GM19351 (cell line): ENCODE data around the gene PRR20C.
"Not testable (repeated sequence)": the region's sequence is repeated elsewhere in the genome, so short reads cannot be mapped to it uniquely, and the experiment has no call there.

Source experiments
- ATAC-seq: cut with Tn5 transposase; IDR thresholded peaks from one replicate; pipeline ENCODE4 v1.9.1; 2021; ENCODE audit warnings: mild to moderate bottlenecking, moderate library complexity; ENCODE audit not compliant: unreplicated experiment

PRR20C gene

DNA sequence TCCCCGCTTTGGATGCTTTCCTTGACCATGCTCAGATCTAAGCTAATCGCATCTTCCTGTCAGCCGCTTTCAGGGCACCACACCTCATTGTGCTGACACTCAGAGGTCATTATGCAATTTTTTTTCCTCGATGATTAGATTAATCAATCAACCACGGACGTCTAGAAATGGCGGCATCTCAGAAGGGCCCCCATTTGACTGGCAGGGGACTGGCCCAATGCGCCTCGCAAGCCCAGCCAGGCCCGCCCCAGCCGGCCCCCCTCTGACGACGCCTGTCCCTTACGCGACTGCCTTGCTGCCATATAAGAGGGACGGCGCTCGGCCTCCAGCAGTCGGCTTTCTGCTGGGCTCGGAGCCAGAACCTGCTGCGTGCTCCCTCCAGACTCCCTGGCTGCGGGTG is at the start of gene PRR20C:
PRR20C (plus strand) TSS at position 301 of the 400 bp plus-strand sequence. CDS start 387 bp downstream, outside the sequence.
- not testable (repeated sequence) for ATAC-seq

GRCh38 chr13:57114945-57115344 is 38.9 kb upstream of the PRR20C start:
- no peak for ATAC-seq

- ATAC-seq = no peak
Measured at GRCh38 chr13:57123681-57124080, 30.2 kb upstream of the PRR20C start.

DNA sequence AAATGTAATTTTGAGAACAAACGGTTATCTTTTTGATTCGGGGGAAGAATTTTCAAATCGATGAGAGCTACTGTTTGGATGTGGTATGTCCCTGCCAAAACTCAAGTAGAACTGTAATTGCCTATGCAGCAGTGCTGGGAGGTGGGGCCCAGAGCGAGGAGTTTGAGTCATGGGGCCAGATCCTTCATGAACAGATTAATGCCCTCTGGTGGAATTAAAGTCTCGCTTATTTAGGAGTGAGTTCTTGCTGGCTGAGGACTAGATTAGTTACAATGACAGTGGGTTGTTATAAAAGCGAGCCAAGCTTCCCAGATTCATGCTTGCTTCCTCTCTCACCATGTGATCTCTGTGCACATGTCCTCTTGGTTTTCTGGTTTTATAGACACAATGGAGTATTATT is 25.0 kb upstream of the PRR20C start:
- ATAC-seq = no peak

- ATAC-seq = no peak
Measured at GRCh38 chr13:57136093-57136492, 17.8 kb upstream of the PRR20C start.

- ATAC-seq = no peak
Measured at GRCh38 chr13:57137585-57137984, 16.3 kb upstream of the PRR20C start.

- no peak for ATAC-seq
Measured at GRCh38 chr13:57138988-57139387, 14.9 kb upstream of the PRR20C start.

DNA sequence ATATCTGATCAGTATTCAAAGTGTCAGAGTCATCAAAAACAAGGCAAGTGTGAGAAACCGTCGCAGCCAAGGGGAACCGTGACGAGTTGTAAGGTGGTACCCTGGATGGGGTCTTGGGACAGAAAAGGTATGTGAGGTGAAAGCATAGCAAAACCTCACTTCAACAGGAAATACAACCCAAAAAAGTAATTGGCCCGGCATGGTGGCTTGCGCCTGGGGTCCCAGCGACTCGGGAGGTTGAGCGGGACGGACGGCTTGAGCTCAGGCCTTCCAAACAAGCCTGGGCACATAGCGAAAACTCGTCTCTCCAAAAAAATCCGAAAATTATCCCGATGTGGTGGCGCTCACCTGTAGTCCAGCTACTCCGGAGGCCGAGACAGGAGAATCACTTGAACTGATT is 14.1 kb upstream of the PRR20C start:
- ATAC-seq = not testable (repeated sequence)

DNA sequence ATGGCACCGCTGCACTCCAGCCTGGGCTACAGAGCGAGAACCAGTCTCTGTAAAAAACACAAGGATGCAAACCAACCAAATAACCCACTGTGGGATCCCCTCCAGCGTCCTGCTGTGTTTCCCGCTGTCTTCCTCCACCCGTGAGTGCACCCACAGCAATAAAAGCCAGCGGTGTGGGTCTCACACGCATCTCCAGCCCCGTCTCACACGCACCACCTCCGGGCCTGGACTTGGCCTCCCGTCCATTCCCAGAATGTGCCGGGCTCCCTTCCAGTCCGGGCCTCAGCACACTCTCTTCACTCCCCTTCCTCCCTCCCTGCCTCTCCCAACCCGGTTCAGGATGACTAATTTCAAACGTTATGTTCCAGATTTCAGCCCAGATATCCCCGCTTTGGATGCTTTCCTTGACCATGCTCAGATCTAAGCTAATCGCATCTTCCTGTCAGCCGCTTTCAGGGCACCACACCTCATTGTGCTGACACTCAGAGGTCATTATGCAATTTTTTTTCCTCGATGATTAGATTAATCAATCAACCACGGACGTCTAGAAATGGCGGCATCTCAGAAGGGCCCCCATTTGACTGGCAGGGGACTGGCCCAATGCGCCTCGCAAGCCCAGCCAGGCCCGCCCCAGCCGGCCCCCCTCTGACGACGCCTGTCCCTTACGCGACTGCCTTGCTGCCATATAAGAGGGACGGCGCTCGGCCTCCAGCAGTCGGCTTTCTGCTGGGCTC is 13.5 kb upstream of the PRR20C start, which contains the start of gene PRR20A:
PRR20A (plus strand) TSS at position 684 of the 734 bp plus-strand sequence. CDS start 387 bp downstream, outside the sequence.
- not testable (repeated sequence) for ATAC-seq

DNA sequence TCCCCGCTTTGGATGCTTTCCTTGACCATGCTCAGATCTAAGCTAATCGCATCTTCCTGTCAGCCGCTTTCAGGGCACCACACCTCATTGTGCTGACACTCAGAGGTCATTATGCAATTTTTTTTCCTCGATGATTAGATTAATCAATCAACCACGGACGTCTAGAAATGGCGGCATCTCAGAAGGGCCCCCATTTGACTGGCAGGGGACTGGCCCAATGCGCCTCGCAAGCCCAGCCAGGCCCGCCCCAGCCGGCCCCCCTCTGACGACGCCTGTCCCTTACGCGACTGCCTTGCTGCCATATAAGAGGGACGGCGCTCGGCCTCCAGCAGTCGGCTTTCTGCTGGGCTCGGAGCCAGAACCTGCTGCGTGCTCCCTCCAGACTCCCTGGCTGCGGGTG is 6.7 kb upstream of the PRR20C start, which contains the start of gene PRR20B:
PRR20B (plus strand) TSS at position 301 of the 400 bp plus-strand sequence. CDS start 387 bp downstream, outside the sequence.
- not testable (repeated sequence) for ATAC-seq

DNA sequence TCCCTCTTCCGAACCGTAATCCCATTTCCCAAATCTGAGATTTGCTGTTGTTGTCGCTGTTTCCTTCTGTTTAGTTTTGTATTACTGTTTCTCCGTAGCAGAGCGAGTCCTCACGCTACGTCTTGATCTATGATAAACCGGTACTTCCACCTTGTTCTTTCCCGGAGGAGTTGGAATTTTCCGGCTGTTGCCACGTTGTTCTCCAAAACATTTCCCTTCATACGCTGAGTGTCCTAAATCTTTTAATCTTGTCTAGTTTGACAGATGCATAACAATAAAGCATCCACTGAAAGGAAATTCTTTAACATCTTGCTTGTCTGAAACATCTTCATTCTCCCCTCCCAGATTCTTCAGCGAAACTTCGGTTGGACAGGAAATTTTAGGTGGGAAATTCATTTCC is 5.8 kb upstream of the PRR20C start:
- ATAC-seq = not testable (repeated sequence)

- not testable (repeated sequence) for ATAC-seq
Measured at GRCh38 chr13:57160332-57160731, 6.5 kb downstream of the PRR20C start, which contains the start of gene PRR20D. TSS of gene PRR20D (plus strand) at chr13:57160632. CDS start at chr13:57161019, 387 bp downstream.

DNA sequence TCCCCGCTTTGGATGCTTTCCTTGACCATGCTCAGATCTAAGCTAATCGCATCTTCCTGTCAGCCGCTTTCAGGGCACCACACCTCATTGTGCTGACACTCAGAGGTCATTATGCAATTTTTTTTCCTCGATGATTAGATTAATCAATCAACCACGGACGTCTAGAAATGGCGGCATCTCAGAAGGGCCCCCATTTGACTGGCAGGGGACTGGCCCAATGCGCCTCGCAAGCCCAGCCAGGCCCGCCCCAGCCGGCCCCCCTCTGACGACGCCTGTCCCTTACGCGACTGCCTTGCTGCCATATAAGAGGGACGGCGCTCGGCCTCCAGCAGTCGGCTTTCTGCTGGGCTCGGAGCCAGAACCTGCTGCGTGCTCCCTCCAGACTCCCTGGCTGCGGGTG is 13.0 kb downstream of the PRR20C start, which contains the start of gene PRR20E:
PRR20E (plus strand) TSS at position 301 of the 400 bp plus-strand sequence. CDS start 387 bp downstream, outside the sequence.
- not testable (repeated sequence) for ATAC-seq

GRCh38 chr13:57191667-57192066 is 37.8 kb downstream of the PRR20C start:
- no peak for ATAC-seq
